GM19467 (cell line): ENCODE results near the gene ST7.
"Not testable (repeated sequence)": the region's sequence is repeated elsewhere in the genome, so short reads cannot be mapped to it uniquely, and the experiment has no call there.

ENCODE experiments used
- ATAC-seq: cut with Tn5 transposase; IDR thresholded peaks from one replicate; pipeline ENCODE4 v1.9.1; 2021; ENCODE audit warnings: mild to moderate bottlenecking, moderate library complexity; ENCODE audit not compliant: unreplicated experiment

Gene ST7

DNA sequence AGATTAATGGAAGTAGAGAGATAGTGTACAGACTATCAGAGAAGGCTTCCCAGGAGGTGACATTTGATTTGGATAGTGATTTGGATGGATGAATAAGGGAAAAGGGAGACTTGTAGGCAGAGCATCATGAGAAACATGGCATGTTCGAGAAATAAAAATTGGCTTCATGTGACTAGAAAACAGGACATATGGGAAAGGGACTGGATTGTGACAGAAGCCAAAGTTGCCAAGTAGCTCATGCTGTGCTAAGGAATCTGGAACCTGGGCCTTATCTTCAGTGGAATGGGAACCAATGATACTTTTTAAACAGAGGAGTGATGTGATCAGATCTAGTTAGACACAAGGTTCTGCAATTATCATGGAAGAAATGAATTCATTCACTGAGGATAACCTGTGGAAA lies 168.7 kb downstream of the ST7 start:
- ATAC-seq = not testable (repeated sequence)

DNA sequence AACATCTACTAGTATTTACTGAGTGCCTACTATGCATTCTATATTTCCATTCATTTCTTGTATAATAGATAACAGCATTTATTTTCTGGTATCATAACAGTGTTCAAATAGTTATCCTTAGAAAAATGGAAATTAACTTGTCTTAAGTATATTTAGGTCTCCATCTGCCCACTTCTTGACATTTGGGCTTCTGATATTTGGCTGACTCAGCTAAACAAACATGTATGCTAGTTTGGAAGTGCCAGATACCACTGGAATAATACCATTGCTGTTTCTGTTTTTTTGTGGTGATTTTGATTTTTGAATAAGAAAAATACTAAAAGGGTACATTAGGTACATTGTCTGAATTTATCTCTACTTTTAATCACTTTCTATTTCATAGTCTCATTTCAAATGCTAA lies 169.2 kb downstream of the ST7 start:
- no peak for ATAC-seq

DNA sequence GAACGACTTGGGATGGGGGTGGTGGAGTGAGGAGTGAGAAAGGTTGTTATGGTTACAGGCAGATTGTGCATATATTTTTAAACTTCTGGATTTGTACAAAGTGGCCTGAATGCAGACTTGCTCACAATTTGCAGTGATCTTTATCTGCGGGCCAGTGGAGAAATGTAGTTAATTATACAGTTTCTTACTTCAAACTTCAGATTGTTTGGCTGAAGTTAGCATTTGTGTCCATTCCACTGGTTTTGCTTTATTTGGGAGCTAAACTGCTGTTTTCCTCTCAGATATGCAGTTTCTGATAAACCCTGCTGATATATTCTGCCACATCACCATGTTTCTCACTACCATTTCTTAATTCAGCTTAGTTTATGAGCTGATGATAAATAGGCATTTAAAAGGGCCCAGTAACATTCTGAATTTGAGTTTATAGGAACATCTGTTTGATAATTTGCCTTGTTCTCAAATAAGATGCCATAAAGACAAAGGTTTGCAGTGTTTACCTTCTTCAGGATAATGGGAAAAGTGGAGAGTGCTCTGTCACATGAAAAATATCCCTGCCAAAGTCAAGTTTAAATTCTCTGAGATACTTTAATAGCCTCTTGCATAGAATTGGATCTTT lies 170.1 kb downstream of the ST7 start:
- no peak for ATAC-seq

DNA sequence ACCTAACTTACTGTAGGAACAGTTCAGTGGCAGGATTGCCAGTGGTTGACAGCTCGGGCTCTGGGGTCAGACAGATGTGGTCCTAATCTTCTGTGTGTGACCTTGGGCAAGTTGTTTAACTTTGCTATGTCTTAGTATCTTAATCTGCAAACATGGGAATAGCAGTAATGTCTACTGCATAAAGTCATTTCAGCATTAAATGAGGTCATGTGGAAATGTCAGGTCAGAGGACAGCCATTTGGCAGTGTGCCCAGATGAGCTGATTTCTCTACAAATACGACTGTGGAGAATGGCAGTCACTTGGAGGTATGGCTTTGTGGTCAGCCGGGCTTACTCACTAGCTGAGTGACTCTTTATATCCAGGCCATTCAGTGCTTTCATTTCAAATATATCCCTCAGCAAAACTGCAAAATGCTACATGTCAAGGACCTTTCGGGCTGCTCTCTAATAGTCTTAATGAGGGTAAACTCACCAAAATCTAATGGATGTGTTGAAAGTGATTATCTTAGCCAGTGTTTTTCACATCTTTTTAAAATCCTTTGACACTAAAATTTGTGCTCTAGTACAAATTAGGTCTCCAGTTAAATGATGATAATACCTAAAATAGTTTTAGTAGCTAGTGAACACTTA lies 171.4 kb downstream of the ST7 start:
- ATAC-seq = no peak

DNA sequence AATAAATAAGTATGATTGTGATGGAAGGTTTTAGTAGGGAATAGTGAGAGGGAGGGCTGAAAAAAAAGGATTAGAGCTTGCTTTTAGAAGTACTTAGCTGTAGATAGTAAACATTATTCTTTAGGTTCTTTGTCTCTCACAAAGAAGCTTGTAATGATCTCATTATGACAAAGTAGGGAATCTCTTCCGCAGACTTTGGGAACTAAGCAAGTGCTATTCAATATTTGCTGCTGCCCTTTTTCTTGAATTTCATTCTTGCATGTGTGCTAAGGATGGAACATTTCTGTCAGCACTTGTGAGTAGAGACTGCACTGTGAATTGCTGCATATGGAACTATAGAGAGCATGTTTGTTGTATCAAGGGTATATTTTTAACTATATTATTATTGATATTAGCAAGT lies 173.4 kb downstream of the ST7 start:
- ATAC-seq = no peak

DNA sequence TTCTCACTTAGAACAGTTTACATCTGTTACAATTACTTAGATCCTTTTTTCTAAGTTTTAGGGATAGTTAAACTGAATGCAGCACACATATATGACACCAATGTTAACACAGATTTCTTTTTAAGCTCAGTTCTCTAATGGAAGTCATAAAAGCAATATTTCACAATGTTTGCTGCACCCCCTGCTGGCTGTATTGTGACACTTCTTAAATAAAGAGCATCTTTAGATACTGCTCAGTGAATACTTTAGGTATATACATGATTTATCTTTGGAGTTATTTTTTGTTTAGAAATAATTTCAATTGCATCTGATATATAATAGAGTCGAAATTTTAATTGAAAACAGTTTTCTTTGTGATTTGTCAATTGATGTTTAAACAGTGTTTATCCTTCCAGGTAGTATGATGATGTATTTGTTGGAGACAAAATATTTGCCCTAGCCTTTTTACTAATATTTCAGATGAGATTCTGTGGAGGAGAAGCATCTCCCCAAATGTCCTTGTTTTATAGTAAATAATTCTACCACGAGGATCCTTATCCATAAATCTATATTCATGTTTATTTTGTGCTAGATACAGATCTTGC lies 174.4 kb downstream of the ST7 start:
- no peak for ATAC-seq

DNA sequence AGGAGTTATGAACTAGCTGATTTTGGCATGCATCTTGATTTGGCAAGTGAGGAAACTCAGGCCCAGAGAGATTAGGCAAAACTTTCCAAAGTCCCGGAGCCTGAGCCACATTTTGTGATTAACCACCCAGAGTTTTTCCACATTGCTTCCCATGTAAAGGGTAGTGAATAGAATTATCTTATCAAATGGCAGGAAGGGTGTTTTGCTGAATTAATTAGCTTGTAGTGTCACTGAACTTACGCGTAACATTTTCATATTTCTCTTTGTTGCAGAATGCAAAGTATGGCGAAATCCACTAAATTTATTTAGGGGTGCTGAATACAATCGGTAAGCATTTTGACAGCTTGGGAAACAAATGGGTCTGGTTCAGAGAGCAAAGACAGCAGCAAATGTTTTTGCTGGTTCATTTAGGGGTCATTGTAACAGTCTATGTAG lies 176.2 kb downstream of the ST7 start:
- ATAC-seq = no peak

DNA sequence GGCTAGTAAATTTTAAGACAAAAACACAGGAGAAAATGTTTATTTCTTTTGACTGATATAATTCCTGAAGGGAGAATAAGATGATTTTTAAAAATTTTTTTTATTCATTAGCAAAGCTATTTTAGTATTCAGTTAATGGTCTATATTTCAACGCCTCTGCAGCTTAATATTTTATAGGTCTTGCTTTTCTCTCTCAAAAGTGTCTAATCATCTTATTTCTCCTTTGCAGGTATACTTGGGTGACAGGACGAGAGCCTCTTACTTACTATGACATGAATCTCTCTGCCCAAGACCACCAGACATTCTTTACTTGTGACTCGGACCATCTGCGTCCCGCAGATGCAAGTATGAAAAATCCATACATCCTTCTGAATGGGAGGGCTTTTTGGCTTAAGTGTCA lies 177.0 kb downstream of the ST7 start:
- ATAC-seq = no peak

DNA sequence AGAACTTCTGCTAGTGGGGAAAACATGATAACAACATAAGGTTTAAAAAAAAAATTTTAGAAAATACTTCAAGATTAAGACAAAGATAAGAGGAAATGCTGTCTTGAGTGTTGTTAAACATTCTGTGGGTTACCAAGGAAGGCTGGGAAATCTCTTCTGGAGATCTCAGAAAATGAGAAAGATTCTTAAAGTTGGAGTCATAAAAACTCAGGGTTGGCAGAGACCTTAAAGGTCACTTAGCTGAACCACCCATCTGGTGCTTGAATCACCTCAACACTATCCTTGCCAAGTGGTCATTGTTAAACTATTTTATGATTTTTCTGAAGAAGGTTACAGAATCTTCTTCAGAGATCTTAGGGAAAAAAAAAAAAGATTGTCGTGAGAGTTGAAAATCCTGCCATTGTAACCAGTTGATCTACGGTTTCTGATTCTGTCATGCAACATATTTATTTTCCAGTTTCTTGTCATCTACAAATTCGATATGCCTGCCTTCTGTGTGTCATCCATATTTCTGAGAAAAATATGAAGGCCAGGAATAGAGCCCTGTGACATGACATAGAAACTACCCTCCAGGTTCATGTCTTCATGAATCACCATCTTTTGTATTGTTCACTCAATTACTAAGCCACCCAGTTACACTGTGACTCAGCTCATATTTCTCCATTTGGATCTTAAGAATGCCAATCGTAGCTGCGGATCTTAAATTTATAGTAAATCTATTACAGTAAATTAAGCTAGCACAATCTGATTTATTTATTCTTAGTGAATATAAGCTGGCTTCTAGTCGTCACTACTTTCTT lies 179.2 kb downstream of the ST7 start:
- ATAC-seq = no peak

DNA sequence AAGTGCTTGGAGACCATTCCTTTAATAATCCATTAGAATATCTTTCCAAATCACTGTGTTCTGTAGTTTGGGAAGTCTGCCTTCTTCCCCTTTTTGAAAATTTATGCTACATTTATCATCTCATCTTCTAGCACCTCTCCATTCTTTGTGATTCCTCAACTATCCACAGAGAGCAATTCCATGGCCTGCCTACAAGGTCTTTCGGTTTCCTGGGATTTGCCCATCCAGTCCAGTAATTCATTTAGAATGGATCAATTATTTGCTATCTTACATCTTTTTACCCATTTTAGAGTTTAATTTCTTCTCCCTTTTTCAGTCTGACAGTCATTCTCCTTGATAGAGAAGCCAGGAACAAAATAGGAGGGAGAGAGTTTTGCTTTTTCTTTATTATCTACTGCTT lies 179.8 kb downstream of the ST7 start:
- no peak for ATAC-seq

DNA sequence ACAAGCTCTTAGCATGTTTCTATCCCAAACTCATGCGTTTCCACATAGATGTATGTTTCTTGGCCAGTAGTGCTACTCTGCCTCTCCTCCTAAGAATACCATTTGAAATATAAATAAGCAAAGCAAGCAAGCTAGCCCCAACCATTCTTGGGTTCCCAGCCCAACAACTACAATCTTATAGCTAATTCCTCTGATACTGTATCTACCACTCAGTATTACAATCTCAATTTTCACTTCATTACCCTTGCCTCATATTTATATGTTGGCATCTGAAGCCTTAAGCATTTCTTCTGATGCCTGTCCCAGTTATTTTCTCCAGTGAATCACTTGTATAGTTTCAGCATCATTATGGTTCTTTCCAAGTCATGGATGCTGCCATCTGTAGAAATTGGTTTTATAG lies 181.1 kb downstream of the ST7 start:
- ATAC-seq = no peak

DNA sequence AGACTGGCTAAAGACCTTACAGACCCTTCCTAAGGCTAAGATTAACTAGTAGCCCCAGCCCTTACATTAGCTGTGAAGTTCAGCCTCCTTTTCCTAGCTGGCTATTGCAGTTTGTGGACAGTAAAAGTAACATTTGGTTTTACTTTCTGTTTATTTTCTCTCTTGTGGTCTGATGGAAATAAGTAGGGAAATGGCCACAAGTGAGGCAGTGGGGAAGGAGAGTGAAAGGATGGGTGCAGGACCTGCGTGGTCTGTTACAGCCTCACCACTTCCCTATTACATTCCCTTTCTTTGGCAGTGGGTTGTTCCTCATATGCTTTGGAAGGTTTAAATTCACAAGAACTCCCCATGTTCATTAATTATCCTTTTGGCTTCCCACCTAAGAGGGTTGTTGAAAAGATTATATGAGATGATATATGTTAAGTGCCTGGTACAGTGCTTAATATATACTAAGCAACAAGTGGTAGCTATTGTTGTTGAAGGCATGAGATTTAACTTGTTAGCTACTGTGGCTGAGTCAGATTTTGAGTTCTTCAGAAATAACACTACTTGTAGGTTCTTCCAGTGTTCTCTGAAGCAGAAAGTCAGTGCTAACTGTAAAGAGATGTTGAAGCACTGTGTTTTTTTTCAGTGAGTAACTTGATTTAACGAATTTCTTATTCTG lies 181.7 kb downstream of the ST7 start:
- ATAC-seq = no peak

DNA sequence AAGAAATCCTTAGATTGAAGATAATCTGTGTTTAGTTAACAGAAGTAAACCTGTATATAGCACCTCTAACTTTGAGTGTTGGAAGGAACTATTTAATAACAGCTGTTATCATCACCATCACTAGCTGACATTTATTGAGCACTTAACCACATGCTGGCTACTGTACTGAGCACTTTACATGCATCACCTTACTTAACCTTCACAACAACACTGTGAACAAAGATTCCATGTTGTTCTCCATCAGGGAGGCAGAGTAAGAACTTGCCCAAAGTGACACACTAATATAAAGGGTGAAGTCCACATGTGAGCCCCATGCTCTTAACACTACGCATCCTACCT lies 182.2 kb downstream of the ST7 start:
- no peak for ATAC-seq

DNA sequence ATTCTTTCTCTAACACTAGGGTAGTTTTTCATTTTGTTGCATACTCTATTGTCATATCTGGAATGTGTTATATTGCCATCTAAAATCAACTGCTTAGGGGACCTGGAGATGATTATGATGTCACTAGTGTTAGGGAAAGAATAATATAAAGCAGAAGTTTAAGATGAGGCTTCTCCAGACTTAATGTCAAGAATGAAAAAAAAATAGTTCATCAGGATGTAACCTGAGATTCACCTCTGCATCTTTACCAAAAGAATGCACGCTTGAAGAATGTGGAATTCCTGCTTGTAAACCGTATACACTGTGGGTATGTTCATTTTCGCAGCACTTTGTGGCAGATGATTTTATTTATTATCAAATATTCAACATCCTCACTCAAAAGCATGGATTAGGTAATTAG lies 184.6 kb downstream of the ST7 start:
- ATAC-seq = no peak

DNA sequence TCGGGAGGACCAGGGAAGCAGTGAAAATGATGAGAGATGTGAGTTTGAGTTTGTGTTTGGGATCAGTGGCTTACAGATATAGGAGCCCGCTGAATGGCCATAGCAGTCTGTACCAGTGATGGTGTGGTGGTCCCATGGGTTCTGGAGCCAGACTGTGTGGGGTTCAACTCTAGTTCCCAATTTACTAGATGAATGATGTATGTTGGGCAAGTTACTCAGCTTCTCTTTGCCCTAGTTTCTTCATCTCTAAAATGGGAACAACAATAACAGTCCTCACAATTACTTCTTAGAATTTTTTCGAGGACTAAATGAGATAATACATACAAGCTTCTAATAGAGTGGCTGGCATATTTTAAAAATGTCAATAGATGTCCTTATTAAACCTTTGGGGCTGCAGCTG lies 185.2 kb downstream of the ST7 start:
- ATAC-seq = no peak

DNA sequence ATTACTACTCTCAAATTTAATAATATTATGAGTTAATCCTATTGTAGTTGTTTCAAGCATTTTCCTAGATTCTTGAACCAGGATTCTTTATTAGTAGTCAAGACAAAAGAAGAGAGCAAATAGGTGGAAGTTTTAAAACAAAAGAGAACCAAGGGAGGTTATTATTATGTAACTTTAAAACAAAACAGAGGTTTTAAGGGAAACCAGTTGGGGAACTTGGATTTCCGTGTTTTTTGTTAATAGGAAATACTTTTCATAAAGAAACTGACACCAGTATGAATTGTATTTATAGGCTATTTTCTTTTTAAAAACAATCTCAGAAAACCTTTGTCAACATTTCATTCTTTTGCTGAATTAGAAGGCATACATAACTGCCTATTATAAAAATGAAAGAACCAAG lies 185.7 kb downstream of the ST7 start:
- no peak for ATAC-seq

DNA sequence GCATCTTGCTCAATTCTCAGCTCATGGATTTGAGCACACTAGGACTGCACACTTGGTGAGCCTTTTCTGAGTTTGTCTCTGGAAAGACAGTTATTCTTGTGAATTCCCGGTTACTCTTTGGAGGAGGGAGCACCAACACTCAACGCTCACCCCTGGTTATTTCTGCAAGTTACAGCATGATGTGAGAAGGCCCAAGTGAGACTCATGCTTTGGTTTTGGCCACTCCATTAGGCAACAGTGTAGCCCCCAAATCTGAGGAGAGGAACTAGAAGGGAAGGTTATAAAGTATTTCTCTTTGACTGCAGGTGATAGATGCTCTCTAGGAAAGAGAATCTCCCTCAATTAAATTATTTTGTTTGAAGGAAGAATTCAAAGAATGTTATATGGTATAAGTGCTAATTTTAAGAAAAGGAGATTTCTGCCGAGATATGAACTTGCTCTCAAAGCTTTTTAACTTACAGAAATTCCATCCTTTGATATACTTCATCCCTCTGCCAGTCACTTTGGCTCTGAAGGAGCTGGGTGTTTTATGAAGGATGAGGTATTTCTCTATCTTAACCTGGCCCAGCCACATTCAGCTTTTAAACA lies 186.2 kb downstream of the ST7 start:
- ATAC-seq = no peak

DNA sequence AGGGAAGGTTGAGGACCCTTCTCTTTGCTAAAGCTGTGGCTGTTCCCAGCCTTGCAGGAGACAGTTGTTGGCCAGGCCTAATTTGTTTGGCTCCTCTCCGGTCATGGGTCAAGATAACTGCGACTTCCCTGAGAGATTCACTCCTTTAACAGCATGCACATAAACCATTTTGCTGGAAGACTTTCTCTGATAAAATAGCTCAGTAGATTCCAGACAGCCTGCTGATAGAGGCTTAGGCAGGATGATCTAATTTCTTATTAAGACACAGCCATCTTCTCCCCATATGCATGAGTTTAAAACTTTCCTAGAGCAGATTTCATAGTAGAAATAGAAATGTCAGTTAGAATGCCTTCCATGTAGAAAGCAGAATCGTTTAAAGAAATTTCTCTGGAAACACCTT lies 187.6 kb downstream of the ST7 start:
- no peak for ATAC-seq

DNA sequence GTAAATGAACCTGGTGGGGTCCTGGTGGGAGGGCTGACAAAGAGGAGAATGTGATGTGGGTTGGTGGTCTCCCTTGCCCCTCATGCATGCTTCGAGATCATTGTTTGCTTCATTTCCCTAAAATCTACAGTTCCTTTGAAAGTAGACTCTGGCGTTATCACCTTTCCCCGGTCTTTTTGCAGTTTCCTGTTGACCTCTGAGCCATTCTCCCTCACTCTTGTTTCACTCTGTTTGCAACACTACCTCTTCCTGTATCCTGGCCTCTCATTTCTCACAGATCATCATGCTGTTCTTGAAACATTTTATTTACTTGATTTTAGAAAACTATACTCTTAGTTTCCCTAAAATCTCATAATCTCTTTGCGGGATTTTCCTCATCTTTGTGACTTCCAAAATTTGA lies 189.8 kb downstream of the ST7 start:
- ATAC-seq = no peak

DNA sequence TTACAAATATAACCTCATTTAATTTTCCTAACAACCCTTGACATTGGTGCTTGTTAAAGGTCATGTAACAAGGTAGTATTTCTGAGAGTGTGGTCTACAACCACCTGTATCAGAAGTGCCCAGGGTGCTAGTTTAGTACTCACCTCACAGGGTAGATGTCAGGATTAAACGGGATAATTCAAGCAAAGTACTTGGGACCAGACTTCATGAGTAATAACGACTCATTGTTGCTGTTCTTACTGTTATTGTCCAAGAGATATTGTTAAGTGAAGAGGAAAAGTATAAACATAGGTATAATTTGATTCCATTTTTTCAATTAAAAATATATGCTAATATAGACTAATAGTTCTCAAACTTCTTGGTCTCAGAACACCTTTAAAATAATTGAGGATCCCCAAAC lies 190.3 kb downstream of the ST7 start:
- no peak for ATAC-seq

DNA sequence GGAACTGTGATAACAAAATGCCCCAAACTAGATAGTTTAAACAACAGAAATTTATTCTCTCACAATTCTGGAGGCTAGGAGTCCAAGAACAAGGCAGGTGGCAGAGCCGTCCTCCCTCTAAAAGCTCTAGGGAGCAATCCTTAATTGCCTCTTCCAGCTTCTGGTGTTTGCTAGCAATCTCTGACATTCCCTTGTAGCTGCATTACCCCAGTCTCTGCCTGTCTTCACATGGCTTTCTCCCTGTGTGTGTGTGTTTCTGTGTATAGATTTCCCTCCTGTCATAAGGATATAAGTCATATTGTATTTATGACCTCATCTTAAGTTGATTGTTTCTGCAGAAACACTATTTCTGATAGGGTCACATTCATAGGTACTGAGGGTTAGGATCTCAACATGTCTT lies 192.0 kb downstream of the ST7 start:
- no peak for ATAC-seq
